Activated CD8-positive, alpha-beta memory T cell treated with anti-CD3 and anti-CD28 coated beads, Interleukin-2, amount 10 ng/mL, durations not matched to agents 7 days and 5 days (primary cell): Measurements from ENCODE around the gene PKD1. TPM values are rescaled to one million over a fixed set of nuclear protein-coding genes. Genes with fewer than 3 reads are reported as not detected.

Experiments used
- ATAC-seq: fragments of 150-1000 bp; cut with Tn5 transposase; one replicate; pipeline ENCODE4 v1.10.0; 2021; ENCODE audit warnings: moderate library complexity
- CTCF ChIA-PET: fragments of 350-600 bp; sonication (Branson Sonifier 250); formaldehyde crosslinking; loops from one replicate; lab custom pipeline; 2021; ENCODE audit warnings: antibody characterized with exemption; lab: Charles Lee
- DNase-seq: peaks from one replicate; pipeline ENCODE4 v3.0.0-alpha.2; 2020
- H3K27ac Mint-ChIP-seq: one replicate; pipeline ENCODE4 v1.8.0; 2021; ENCODE audit warnings: mild to moderate bottlenecking, mixed read lengths
- H3K27me3 Mint-ChIP-seq: one replicate; pipeline ENCODE4 v1.8.0; 2021; ENCODE audit warnings: mixed read lengths
- H3K36me3 Mint-ChIP-seq: one replicate; pipeline ENCODE4 v1.8.0; 2021; ENCODE audit warnings: mild to moderate bottlenecking, mixed read lengths
- H3K4me1 Mint-ChIP-seq: one replicate; pipeline ENCODE4 v1.8.0; 2021; ENCODE audit warnings: mixed read lengths
- H3K4me3 Mint-ChIP-seq: one replicate; pipeline ENCODE4 v1.8.0; 2021; ENCODE audit warnings: mild to moderate bottlenecking, moderate library complexity, mixed read lengths
- H3K9me3 Mint-ChIP-seq: one replicate; pipeline ENCODE4 v1.8.0; 2022; ENCODE audit warnings: low read depth, mixed read lengths
- total RNA-seq, 2 experiments: library from RNA; stranded (reverse); gene quantifications; one replicate each; pipeline ENCODE4 v1.2.3, GENCODE V29; 2021

PKD1 gene
- total RNA-seq, 2 experiments from 2014 or later = 60.1 to 100 TPM

GRCh38 chr16:2062801-2063200, 72.9 kb downstream of the PKD1 start:
- Mint-ChIP-seq H3K27ac (no peak overlapping the region), H3K27me3 (no peaks in the 10 kb centered on the region), H3K36me3 (peaks cover 15% of the 10 kb centered on the region), H3K4me3 (no peak overlapping the region), H3K9me3 (no peaks in the 10 kb centered on the region), H3K4me1 (peaks cover 6% of the 10 kb centered on the region)
- no peak for ATAC-seq
- DNase-seq = no peak
- CTCF ChIA-PET = no interaction called here

GRCh38 chr16:2061526-2061925, 74.2 kb downstream of the PKD1 start:
- Mint-ChIP-seq H3K27ac (no peak overlapping the region), H3K9me3 (no peaks in the 10 kb centered on the region), H3K36me3 (peaks cover 11% of the 10 kb centered on the region), H3K27me3 (no peaks in the 10 kb centered on the region), H3K4me1 (peaks cover 6% of the 10 kb centered on the region), H3K4me3 (no peak overlapping the region)
- CTCF ChIA-PET = interaction anchor here (1.0 kb wide), 1 partner anchor 13 kb away, joined by 3 read pairs; the partner anchor contains the start of genes NTHL1 and TSC2
- ATAC-seq = no peak
- no peak for DNase-seq

- Mint-ChIP-seq H3K27ac (no peak overlapping the region), H3K36me3 (peaks cover 8% of the 10 kb centered on the region), H3K4me1 (peaks cover 6% of the 10 kb centered on the region), H3K9me3 (no peaks in the 10 kb centered on the region), H3K4me3 (no peak overlapping the region), H3K27me3 (no peaks in the 10 kb centered on the region)
- CTCF ChIA-PET = no interaction called here
- DNase-seq (no peak), ATAC-seq (no peak)
Measured at GRCh38 chr16:2061023-2061422, 74.7 kb downstream of the PKD1 start.

GRCh38 chr16:2060346-2060745, 75.4 kb downstream of the PKD1 start:
- Mint-ChIP-seq H3K27ac (no peak overlapping the region), H3K4me3 (no peak overlapping the region), H3K4me1 (peaks cover under 1% of the 10 kb centered on the region), H3K36me3 (peaks cover 4% of the 10 kb centered on the region), H3K27me3 (no peaks in the 10 kb centered on the region), H3K9me3 (no peaks in the 10 kb centered on the region)
- no peak for DNase-seq
- CTCF ChIA-PET = no interaction called here
- ATAC-seq = no peak

- Mint-ChIP-seq H3K9me3 (no peaks in the 10 kb centered on the region), H3K4me1 (no peaks in the 10 kb centered on the region), H3K36me3 (peaks cover 1% of the 10 kb centered on the region), H3K27me3 (no peaks in the 10 kb centered on the region), H3K4me3 (no peak overlapping the region), H3K27ac (no peak overlapping the region)
- ATAC-seq (no peak), DNase-seq (no peak)
- CTCF ChIA-PET = no interaction called here
Measured at GRCh38 chr16:2058872-2059271, 76.8 kb downstream of the PKD1 start.

- no peaks in the 10 kb centered on the region for H3K4me1 Mint-ChIP-seq
- H3K27ac Mint-ChIP-seq = no peak overlapping the region
- H3K9me3 Mint-ChIP-seq = no peaks in the 10 kb centered on the region
- CTCF ChIA-PET = no interaction called here
- H3K27me3 Mint-ChIP-seq = no peaks in the 10 kb centered on the region
- H3K4me3 Mint-ChIP-seq = no peak overlapping the region
- no peak for DNase-seq
- peaks cover 1% of the 10 kb centered on the region for H3K36me3 Mint-ChIP-seq
- ATAC-seq = no peak
Measured at GRCh38 chr16:2058420-2058819, 77.3 kb downstream of the PKD1 start.

- H3K9me3 Mint-ChIP-seq = no peaks in the 10 kb centered on the region
- CTCF ChIA-PET = interaction anchor here (0.8 to 1.4 kb wide), 2 partner anchors 10 to 35 kb away, joined by 3 to 4 read pairs; partner anchors contain the start of genes NTHL1 and TSC2
Measured at GRCh38 chr16:2057438-2057837, 78.3 kb downstream of the PKD1 start.

GRCh38 chr16:2056681-2057407, 78.9 kb downstream of the PKD1 start:
- no peaks in the 10 kb centered on the region for H3K4me1 Mint-ChIP-seq
- H3K9me3 Mint-ChIP-seq = no peaks in the 10 kb centered on the region
- DNase-seq (no peak), ATAC-seq (no peak)
- H3K27ac Mint-ChIP-seq = no peak overlapping the region
- no peak overlapping the region for H3K4me3 Mint-ChIP-seq
- CTCF ChIA-PET = interaction anchor here (0.8 to 1.4 kb wide), 3 partner anchors 9 to 92 kb away, joined by 3 to 4 read pairs (median 3); partner anchors contain the start of genes NTHL1 and TSC2
- H3K27me3 Mint-ChIP-seq = no peaks in the 10 kb centered on the region
- peaks cover 1% of the 10 kb centered on the region for H3K36me3 Mint-ChIP-seq

More at GRCh38 chr16:2057438-2057837, 78.3 kb downstream of the PKD1 start:
- Mint-ChIP-seq H3K27ac (no peak overlapping the region), H3K27me3 (no peaks in the 10 kb centered on the region), H3K36me3 (peaks cover 1% of the 10 kb centered on the region), H3K4me1 (no peaks in the 10 kb centered on the region), H3K4me3 (no peak overlapping the region)
- DNase-seq (no peak), ATAC-seq (no peak)

- ATAC-seq = no peak
- no peak for DNase-seq
- CTCF ChIA-PET = interaction anchor here (1.1 to 1.4 kb wide), 3 partner anchors 34 to 93 kb away, joined by 3 to 4 read pairs (median 3); no protein-coding TSS in a partner anchor
- Mint-ChIP-seq H3K27me3 (no peaks in the 10 kb centered on the region), H3K4me1 (no peaks in the 10 kb centered on the region), H3K36me3 (peaks cover 2% of the 10 kb centered on the region), H3K9me3 (no peaks in the 10 kb centered on the region), H3K27ac (no peak overlapping the region), H3K4me3 (no peak overlapping the region)
Measured at GRCh38 chr16:2056077-2056476, 79.6 kb downstream of the PKD1 start.

GRCh38 chr16:2054543-2055245, 81.0 kb downstream of the PKD1 start:
- Mint-ChIP-seq H3K27me3 (no peaks in the 10 kb centered on the region), H3K36me3 (peaks cover 6% of the 10 kb centered on the region), H3K27ac (no peak overlapping the region), H3K4me3 (no peak overlapping the region), H3K9me3 (no peaks in the 10 kb centered on the region), H3K4me1 (no peaks in the 10 kb centered on the region)
- no peak for ATAC-seq
- CTCF ChIA-PET = interaction anchor here (1.4 kb wide), 1 partner anchor 86 kb away, joined by 4 read pairs; no protein-coding TSS in a partner anchor
- no peak for DNase-seq

GRCh38 chr16:2053897-2054296, 81.8 kb downstream of the PKD1 start:
- Mint-ChIP-seq H3K27me3 (no peaks in the 10 kb centered on the region), H3K27ac (no peak overlapping the region), H3K36me3 (peaks cover 6% of the 10 kb centered on the region), H3K4me1 (peaks cover 6% of the 10 kb centered on the region), H3K9me3 (no peaks in the 10 kb centered on the region), H3K4me3 (no peak overlapping the region)
- ATAC-seq = no peak
- CTCF ChIA-PET = no interaction called here
- no peak for DNase-seq

- H3K27ac Mint-ChIP-seq = no peak overlapping the region
- H3K9me3 Mint-ChIP-seq = no peaks in the 10 kb centered on the region
- peaks cover 11% of the 10 kb centered on the region for H3K4me1 Mint-ChIP-seq
- DNase-seq (no peak), ATAC-seq (no peak)
- H3K27me3 Mint-ChIP-seq = no peaks in the 10 kb centered on the region
- H3K4me3 Mint-ChIP-seq = no peak overlapping the region
- CTCF ChIA-PET = no interaction called here
- H3K36me3 Mint-ChIP-seq = peaks cover 6% of the 10 kb centered on the region
Measured at GRCh38 chr16:2053211-2053610, 82.5 kb downstream of the PKD1 start.

GRCh38 chr16:2048116-2048543, 87.6 kb downstream of the PKD1 start:
- peaks cover 6% of the 10 kb centered on the region for H3K36me3 Mint-ChIP-seq
- H3K4me3 Mint-ChIP-seq = peak overlapping the region; percentile 89
- H3K4me1 Mint-ChIP-seq = peaks cover 21% of the 10 kb centered on the region
- H3K27me3 Mint-ChIP-seq = no peaks in the 10 kb centered on the region
- H3K9me3 Mint-ChIP-seq = no peaks in the 10 kb centered on the region
- CTCF ChIA-PET = interaction anchor here (0.7 to 2.7 kb wide), 14 partner anchors 9 to 379 kb away, joined by 3 to 22 read pairs (median 4); partner anchors contain the start of genes ABCA3, PKD1 and TRAF7
- DNase-seq (peak; percentile 45), ATAC-seq (peak; percentile 22)
- H3K27ac Mint-ChIP-seq = peak overlapping the region; percentile 77
